HCT116 (cell line): ENCODE results near the gene RYR2. TPM values are rescaled to one million over a fixed set of nuclear protein-coding genes. Genes with fewer than 3 reads are reported as not detected.

ENCODE experiments used
- ATAC-seq: fragments of 200-7000 bp; cut with Tn5 transposase; 2 replicates; pipeline ENCODE4 v1.9.1; 2020; ENCODE audit warnings: mild to moderate bottlenecking, moderate library complexity
- BruUV-seq: library from RNA; stranded (reverse); fragments of 400-500 nt; replicated peaks from 2 replicates; lab custom pipeline; 2021; lab: Mats Ljungman, UMichigan
- CTCF ChIA-PET: fragments of 300-600 bp; sonication (Branson Sonifier 250); formaldehyde crosslinking; loops from one replicate; lab custom pipeline; 2021; ENCODE audit warnings: antibody characterized with exemption; lab: Charles Lee
- POLR2A ChIA-PET: fragments of 300-600, 350-600 bp; sonication (Branson Sonifier 250); formaldehyde crosslinking; loops from one replicate; lab custom pipeline; 2021; ENCODE audit warnings: antibody characterized with exemption; lab: Charles Lee
- RAD21 ChIA-PET, 2 experiments: fragments of 300-600 bp; sonication (Branson Sonifier 250); formaldehyde crosslinking; loops; one replicate each; lab custom pipeline; 2023; ENCODE audit warnings: low total read pairs in 2 of 2; ENCODE audit not compliant: uncharacterized antibody in 2 of 2, unreplicated experiment in 2 of 2, low non-redundant PET in 1 of 2; lab: Charles Lee
- DNase-seq: peaks from one replicate; pipeline ENCODE4 v3.0.0-alpha.2; 2010; ENCODE audit warnings: low read depth, low spot score
- H2AFZ ChIP-seq: fragments of 200-600 bp; shearing (Covaris generic), sonication (generic); 2 replicates; pipeline ENCODE4 v1.6.1; 2017; ENCODE audit warnings: low read depth, mixed run types, mixed read lengths, antibody characterized with exemption, low read length; ENCODE audit not compliant: poor library complexity, severe bottlenecking
- H3K27ac ChIP-seq: 2 replicates; pipeline ENCODE4 v1.5.1; 2012; ENCODE audit warnings: low read depth, low read length
- H3K27me3 ChIP-seq: fragments of 200-600 bp; sonication (generic); 2 replicates; pipeline ENCODE4 v1.6.1; 2016; ENCODE audit warnings: mixed run types, low read length, mixed read lengths; ENCODE audit not compliant: insufficient read depth
- H3K36me3 ChIP-seq, 2 experiments: fragments of 200-500 bp in 1 of 2; fragments of 200-600 bp in 1 of 2; sonication (Bioruptor generic) in 1 of 2; sonication (generic) in 1 of 2; 2 replicates each; pipeline versions ENCODE4 v1.5.1 to v1.6.1; 2014 to 2016; ENCODE audit warnings: low read length in 2 of 2, inconsistent platforms in 1 of 2, mixed read lengths in 1 of 2, mixed run types in 1 of 2; ENCODE audit not compliant: insufficient read depth in 2 of 2, control insufficient read depth in 1 of 2
- H3K4me1 ChIP-seq, 2 experiments: fragments of 200-600 bp in 1 of 2; sonication (generic) in 1 of 2; 2 replicates each; pipeline versions ENCODE4 v1.5.1 to v1.6.1; 2012 to 2017; ENCODE audit warnings: low read length in 2 of 2, inconsistent platforms in 1 of 2, mild to moderate bottlenecking in 1 of 2, mixed read lengths in 1 of 2, mixed run types in 1 of 2, moderate library complexity in 1 of 2; ENCODE audit not compliant: insufficient read depth in 2 of 2, control insufficient read depth in 1 of 2
- H3K4me2 ChIP-seq: fragments of 200-600 bp; sonication (generic); 2 replicates; pipeline ENCODE4 v1.6.1; 2017; ENCODE audit warnings: mixed run types, low read length, mixed read lengths
- H3K4me3 ChIP-seq, 2 experiments: fragments of 200-600 bp in 1 of 2; sonication (generic) in 1 of 2; replicated peaks in 1 of 2; 2 replicates each; pipeline ENCODE4 v1.5.1; 2011 to 2016; ENCODE audit warnings: low read length in 2 of 2, control low read depth in 1 of 2, low read depth in 1 of 2, mild to moderate bottlenecking in 1 of 2, mixed read lengths in 1 of 2, mixed run types in 1 of 2
- H3K79me2 ChIP-seq: fragments of 200-600 bp; sonication (generic); 2 replicates; pipeline ENCODE4 v1.6.1; 2017; ENCODE audit warnings: mild to moderate bottlenecking, mixed run types, low read length, moderate library complexity, mixed read lengths; ENCODE audit not compliant: insufficient read depth
- H3K9ac ChIP-seq: fragments of 200-600 bp; sonication (generic); 2 replicates; pipeline ENCODE4 v1.6.1; 2016; ENCODE audit warnings: low read length, mixed read lengths
- H3K9me2 ChIP-seq: fragments of 200-600 bp; sonication (generic), shearing (Covaris generic); 2 replicates; pipeline ENCODE4 v1.6.1; 2017; ENCODE audit warnings: mixed run types, mild to moderate bottlenecking, moderate library complexity; ENCODE audit not compliant: insufficient read depth
- H3K9me3 ChIP-seq, 2 experiments: fragments of 200-500 bp in 1 of 2; fragments of 200-600 bp in 1 of 2; sonication (Bioruptor generic) in 1 of 2; sonication (generic) in 1 of 2; 2 replicates each; pipeline ENCODE4 v1.6.1; 2014 to 2017; ENCODE audit warnings: low read length in 2 of 2, mixed read lengths in 2 of 2, inconsistent platforms in 1 of 2, low read depth in 1 of 2, mild to moderate bottlenecking in 1 of 2, mixed run types in 1 of 2, moderate library complexity in 1 of 2; ENCODE audit not compliant: control insufficient read depth in 1 of 2, insufficient read depth in 1 of 2
- H4K20me1 ChIP-seq: fragments of 200-600 bp; sonication (generic), shearing (Covaris generic); 2 replicates; pipeline ENCODE4 v1.6.1; 2017; ENCODE audit warnings: mixed run types, mild to moderate bottlenecking, moderate library complexity; ENCODE audit not compliant: insufficient read depth
- ATF3 ChIP-seq: IDR thresholded peaks from 2 replicates; pipeline ENCODE4 v1.6.1; 2012
- CEBPB ChIP-seq: IDR thresholded peaks from 2 replicates; pipeline ENCODE4 v1.6.1; 2012; ENCODE audit warnings: low read depth
- ELF1 ChIP-seq: IDR thresholded peaks from 2 replicates; pipeline ENCODE4 v1.6.1; 2012; ENCODE audit warnings: low read depth, borderline replicate concordance
- FOSL1 ChIP-seq: IDR thresholded peaks from 2 replicates; pipeline ENCODE4 v1.6.1; 2012; ENCODE audit warnings: low read depth
- JUND ChIP-seq: IDR thresholded peaks from 2 replicates; pipeline ENCODE4 v1.6.1; 2012
- MAX ChIP-seq: IDR thresholded peaks from 2 replicates; pipeline ENCODE4 v1.6.1; 2012
- POLR2A ChIP-seq: IDR thresholded peaks from 2 replicates; pipeline ENCODE4 v1.7.0; 2011; ENCODE audit warnings: borderline replicate concordance; ENCODE audit not compliant: insufficient read depth, insufficient read length; ENCODE audit errors: extremely low read depth
- POLR2AphosphoS5 ChIP-seq: IDR thresholded peaks from 2 replicates; pipeline ENCODE4 v1.6.1; 2011; ENCODE audit warnings: mild to moderate bottlenecking, low read depth, low read length, moderate library complexity
- RAD21 ChIP-seq: IDR thresholded peaks from 2 replicates; pipeline ENCODE4 v1.6.1; 2012; ENCODE audit warnings: low read depth, mild to moderate bottlenecking
- SP1 ChIP-seq: IDR thresholded peaks from 2 replicates; pipeline ENCODE4 v1.6.1; 2012; ENCODE audit warnings: low read depth
- SRF ChIP-seq: IDR thresholded peaks from 2 replicates; pipeline ENCODE4 v1.6.1; 2012; ENCODE audit warnings: low read depth
- TCF7L2 ChIP-seq: IDR thresholded peaks from 2 replicates; pipeline ENCODE4 v1.7.0; 2011; ENCODE audit warnings: borderline replicate concordance, inconsistent platforms; ENCODE audit not compliant: insufficient read depth, insufficient read length; ENCODE audit errors: extremely low read depth
- ZBTB33 ChIP-seq: IDR thresholded peaks from 2 replicates; pipeline ENCODE4 v1.6.1; 2011; ENCODE audit warnings: mild to moderate bottlenecking, low read length, moderate library complexity; ENCODE audit not compliant: insufficient replicate concordance; ENCODE audit errors: extremely low read depth
- ZFX ChIP-seq: fragments of 450-650 bp; IDR thresholded peaks from 2 replicates; pipeline ENCODE4 v1.6.1; 2017
- intact Hi-C: fragments of 100-400 bp; cut with micrococcal nuclease; formaldehyde crosslinking; loops from 2 replicates; pipeline ENCODE4 v1.10.0; 2022
- total RNA-seq: library from RNA; stranded (reverse); gene quantifications from one replicate; pipeline ENCODE4 v1.2.1, GENCODE V29; 2021; ENCODE audit not compliant: unreplicated experiment

Gene RYR2
- total RNA-seq, 1 experiment from 2014 or later, result 0.02 TPM

- Histone ChIP-seq H3K9me3 (no peaks in the 10 kb centered on the region; a peak in 1 of 4 replicates), H2AFZ (no peak overlapping the region), H4K20me1 (no peaks in the 10 kb centered on the region), H3K4me3 (no peak overlapping the region), H3K4me1 (no peaks in the 10 kb centered on the region), H3K27me3 (no peaks in the 10 kb centered on the region), H3K79me2 (no peaks in the 10 kb centered on the region), H3K4me2 (no peak overlapping the region), H3K36me3 (no peaks in the 10 kb centered on the region), H3K9me2 (no peaks in the 10 kb centered on the region), H3K27ac (no peak overlapping the region), H3K9ac (no peak overlapping the region)
- ChIA-PET RAD21 (no interaction called here), POLR2A (no interaction called here), CTCF (no interaction called here)
- DNase-seq (no peak), ATAC-seq (no peak)
- intact Hi-C loops, result no loop called here
- no TSS peak for BruUV-seq
- TF ChIP-seq ATF3 (no peak), SP1 (no peak), ZFX (no peak), MAX (no peak), POLR2AphosphoS5 (no peak), FOSL1 (no peak), SRF (no peak), TCF7L2 (no peak), POLR2A (no peak), ZBTB33 (no peak), ELF1 (no peak), JUND (no peak), RAD21 (no peak), CEBPB (no peak)
Observed at GRCh38 chr1:237503292-237503691, 461.3 kb downstream of the RYR2 start.
